Prostate gland (tissue), 2 donors: Measurements from ENCODE around the gene CLIC5. TPM values are rescaled to one million over a fixed set of nuclear protein-coding genes. Genes with fewer than 3 reads are reported as not detected.

Experiments
- DNase-seq: peaks from one replicate; pipeline ENCODE4 v3.0.0-alpha.2; 2019; ENCODE audit warnings: low spot score
- H3K27ac ChIP-seq, 2 donors: fragments of 200-600 bp; sonication (generic); 2 replicates each; pipeline ENCODE4 v1.5.1; 2017 to 2019
- H3K27me3 ChIP-seq: fragments of 200-600 bp; sonication (generic); replicated peaks from 2 replicates; pipeline ENCODE4 v1.5.1; 2019; ENCODE audit not compliant: insufficient read depth
- H3K36me3 ChIP-seq, 2 donors: fragments of 200-600 bp; sonication (generic); 1 replicate in 1 of 2; 2 replicates in 1 of 2; pipeline versions ENCODE4 v1.5.1 to v1.8.1; 2017 to 2019
- H3K4me1 ChIP-seq: fragments of 200-600 bp; sonication (generic); replicated peaks from 2 replicates; pipeline ENCODE4 v1.5.1; 2019
- H3K4me3 ChIP-seq, 2 donors: fragments of 200-600 bp; sonication (generic); 2 replicates each; pipeline ENCODE4 v1.5.1; 2017 to 2019
- H3K9me3 ChIP-seq: fragments of 200-600 bp; sonication (generic); 2 replicates; pipeline ENCODE4 v1.5.1; 2017
- CTCF ChIP-seq, 4 experiments: fragments of 200-600 bp in 2 of 4; fragments of 450-650 bp in 2 of 4; sonication (generic) in 2 of 4; IDR thresholded peaks; 1 replicate in 3 of 4; 2 replicates in 1 of 4; pipeline ENCODE4 v1.5.1; 2016 to 2019; ENCODE audit warnings: antibody characterized with exemption in 4 of 4, mild to moderate bottlenecking in 2 of 4, moderate library complexity in 2 of 4
- POLR2A ChIP-seq: fragments of 450-650 bp; IDR thresholded peaks from one replicate; pipeline ENCODE4 v1.6.1; 2016; ENCODE audit warnings: antibody characterized with exemption, mild to moderate bottlenecking
- POLR2AphosphoS5 ChIP-seq: sonication (generic); formaldehyde crosslinking; IDR thresholded peaks from one replicate; pipeline ENCODE4 v1.6.1; 2017; ENCODE audit warnings: antibody characterized with exemption
- WGBS: methylation state at CpG from one replicate; pipeline ENCODE4 v1.1.5; 2018; 5-methylcytosine and 5-hydroxymethylcytosine counted together
- intact Hi-C: fragments of 100-400 bp; cut with DNase I; formaldehyde crosslinking; loops from one replicate; pipeline ENCODE4 v1.14.2; 2022
- total RNA-seq, 2 donors: library from RNA; depleted of rRNA; stranded (reverse); fragments of >200 nt; gene quantifications; one replicate each; pipeline ENCODE4 v1.1.0, GENCODE V29; 2016

Gene CLIC5
- total RNA-seq, 2 donors from 2014 or later = 3.2 to 4.5 TPM

GRCh38 chr6:46010270-46010669 is 5.4 kb downstream of the CLIC5 start:
- Histone ChIP-seq H3K9me3 (no peaks in the 10 kb centered on the region), H3K4me3 (no peak overlapping the region), H3K4me1 (no peaks in the 10 kb centered on the region), H3K27me3 (no peaks in the 10 kb centered on the region), H3K27ac (no peak overlapping the region), H3K36me3 (no peaks in the 10 kb centered on the region)
- DNase-seq = no peak
- intact Hi-C loops = no loop called here
- WGBS = 89% methylated on average over 3 of the region's 3 CpGs
- TF ChIP-seq CTCF (IDR thresholded peaks at IDR 0.05) = no peak
- no peak for TF ChIP-seq POLR2A
- no peak for TF ChIP-seq POLR2AphosphoS5

GRCh38 chr6:46002264-46002663 is 13.4 kb downstream of the CLIC5 start:
- H3K36me3 ChIP-seq = no peaks in the 10 kb centered on the region
- H3K4me1 ChIP-seq = no peaks in the 10 kb centered on the region
- DNase-seq = no peak
- intact Hi-C loops = no loop called here
- H3K4me3 ChIP-seq = no peak overlapping the region
- WGBS = 89% methylated on average over 1 of the region's 1 CpG
- TF ChIP-seq CTCF (IDR thresholded peaks at IDR 0.05) (no peak), POLR2A (no peak), POLR2AphosphoS5 (no peak)
- no peak overlapping the region for H3K27ac ChIP-seq
- H3K27me3 ChIP-seq = no peaks in the 10 kb centered on the region
- H3K9me3 ChIP-seq = no peaks in the 10 kb centered on the region

- intact Hi-C loops = no loop called here
- Histone ChIP-seq H3K27ac (no peak overlapping the region), H3K36me3 (no peaks in the 10 kb centered on the region), H3K4me1 (no peaks in the 10 kb centered on the region), H3K27me3 (no peaks in the 10 kb centered on the region), H3K4me3 (no peak overlapping the region), H3K9me3 (no peaks in the 10 kb centered on the region)
- 90% methylated on average over 1 of the region's 1 CpG for WGBS
- TF ChIP-seq POLR2A (no peak), CTCF (IDR thresholded peaks at IDR 0.05) (no peak), POLR2AphosphoS5 (no peak)
- no peak for DNase-seq
These were observed 14.8 kb downstream of the CLIC5 start for GRCh38 chr6:46000905-46001304.

- no peaks in the 10 kb centered on the region for H3K27me3 ChIP-seq
- H3K4me3 ChIP-seq = no peak overlapping the region
- 71% methylated on average over 2 of the region's 2 CpGs for WGBS
- DNase-seq = no peak
- H3K9me3 ChIP-seq = no peaks in the 10 kb centered on the region
- intact Hi-C loops = no loop called here
- H3K36me3 ChIP-seq = no peaks in the 10 kb centered on the region
- TF ChIP-seq POLR2AphosphoS5 = no peak
- no peak overlapping the region for H3K27ac ChIP-seq
- no peaks in the 10 kb centered on the region for H3K4me1 ChIP-seq
These were observed 17.1 kb downstream of the CLIC5 start for GRCh38 chr6:45998524-45998923.

- H3K27me3 ChIP-seq = no peaks in the 10 kb centered on the region
- no peaks in the 10 kb centered on the region for H3K36me3 ChIP-seq
- TF ChIP-seq POLR2A = no peak
- TF ChIP-seq CTCF (IDR thresholded peaks at IDR 0.05) = no peak
- TF ChIP-seq POLR2AphosphoS5 = no peak
- H3K9me3 ChIP-seq = no peaks in the 10 kb centered on the region
- no peaks in the 10 kb centered on the region for H3K4me1 ChIP-seq
- intact Hi-C loops = no loop called here
- no peak overlapping the region for H3K4me3 ChIP-seq
- WGBS = 81% methylated on average over 5 of the region's 5 CpGs
- DNase-seq = no peak
- no peak overlapping the region for H3K27ac ChIP-seq
These were observed 17.7 kb downstream of the CLIC5 start for GRCh38 chr6:45997875-45998506.
